ENCODE measurements around the gene PAIP1.
A peak's percentile ranks its signal among the peaks of the same experiment; 100 is the strongest.

PAIP1 gene, protein sequence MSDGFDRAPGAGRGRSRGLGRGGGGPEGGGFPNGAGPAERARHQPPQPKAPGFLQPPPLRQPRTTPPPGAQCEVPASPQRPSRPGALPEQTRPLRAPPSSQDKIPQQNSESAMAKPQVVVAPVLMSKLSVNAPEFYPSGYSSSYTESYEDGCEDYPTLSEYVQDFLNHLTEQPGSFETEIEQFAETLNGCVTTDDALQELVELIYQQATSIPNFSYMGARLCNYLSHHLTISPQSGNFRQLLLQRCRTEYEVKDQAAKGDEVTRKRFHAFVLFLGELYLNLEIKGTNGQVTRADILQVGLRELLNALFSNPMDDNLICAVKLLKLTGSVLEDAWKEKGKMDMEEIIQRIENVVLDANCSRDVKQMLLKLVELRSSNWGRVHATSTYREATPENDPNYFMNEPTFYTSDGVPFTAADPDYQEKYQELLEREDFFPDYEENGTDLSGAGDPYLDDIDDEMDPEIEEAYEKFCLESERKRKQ

GRCh38 chr5:43556857-43557542 is at the start of gene PAIP1:
PAIP1 (minus strand) TSS chr5:43557077; CDS start chr5:43556846, 231 bp downstream.
- no peak for FAIRE-seq
- peak; percentile 40 for TF ChIP-seq CTCF (IDR thresholded peaks at IDR 0.05; ENCODE audit: insufficient read depth, missing control alignments)

GRCh38 chr5:43606351-43606750 is 49.5 kb upstream of the PAIP1 start:
- TF ChIP-seq CTCF (IDR thresholded peaks at IDR 0.05; ENCODE audit: insufficient read depth, missing control alignments), result no peak
- no peak for DNase-seq (ENCODE audit: insufficient read length, low spot score)
- no peak for FAIRE-seq

More at GRCh38 chr5:43556857-43557542, at the start of gene PAIP1:
- peak; percentile 56 for DNase-seq (ENCODE audit: insufficient read length, low spot score)

GRCh38 chr5:43604699-43605098 is 47.8 kb upstream of the PAIP1 start:
- no peak for FAIRE-seq
- TF ChIP-seq CTCF (IDR thresholded peaks at IDR 0.05; ENCODE audit: insufficient read depth, missing control alignments), result no peak
- no peak for DNase-seq (ENCODE audit: insufficient read length, low spot score)

- DNase-seq (ENCODE audit: insufficient read length, low spot score), result no peak
- TF ChIP-seq CTCF (IDR thresholded peaks at IDR 0.05; ENCODE audit: insufficient read depth, missing control alignments), result no peak
- FAIRE-seq, result no peak
These were observed 46.7 kb upstream of the PAIP1 start for GRCh38 chr5:43603344-43604217.

GRCh38 chr5:43602461-43603343 is 45.8 kb upstream of the PAIP1 start, which contains the start of gene NNT:
NNT (plus strand) TSS chr5:43603180; CDS start chr5:43609196, 6,016 bp downstream.
- peak; percentile 26 for DNase-seq (ENCODE audit: insufficient read length, low spot score)
- FAIRE-seq, result no peak
- TF ChIP-seq CTCF (IDR thresholded peaks at IDR 0.05; ENCODE audit: insufficient read depth, missing control alignments), result no peak
